Spinal cord (tissue), 10 donors: Measurements from ENCODE around the gene SRSF5. TPM values are rescaled to one million over a fixed set of nuclear protein-coding genes. Genes with fewer than 3 reads are reported as not detected.
"Not testable (repeated sequence)": the region's sequence is repeated elsewhere in the genome, so short reads cannot be mapped to it uniquely, and the experiment has no call there.

Experiments used
- DNase-seq, 6 donors: peaks; one replicate each; pipeline versions ENCODE4 v3.0.0 to v3.0.0-alpha.2; 2013 to 2015; ENCODE audit warnings: low spot score in 6 of 6, low read depth in 4 of 6
- H3K27ac ChIP-seq: one replicate; pipeline ENCODE4 v1.5.1; 2013; ENCODE audit warnings: low read depth, low read length, control low read depth
- H3K27me3 ChIP-seq: one replicate; pipeline ENCODE4 v1.6.1; 2013; ENCODE audit warnings: low read length; ENCODE audit not compliant: control insufficient read depth, insufficient read depth
- H3K36me3 ChIP-seq: one replicate; pipeline ENCODE4 v1.6.1; 2013; ENCODE audit warnings: low read length; ENCODE audit not compliant: control insufficient read depth, insufficient read depth
- H3K4me1 ChIP-seq: one replicate; pipeline ENCODE4 v1.6.1; 2013; ENCODE audit warnings: low read length; ENCODE audit not compliant: control insufficient read depth, insufficient read depth
- H3K4me3 ChIP-seq: one replicate; pipeline ENCODE4 v1.5.1; 2013; ENCODE audit warnings: low read depth, low read length, control low read depth
- H3K9me3 ChIP-seq: one replicate; pipeline ENCODE4 v1.6.1; 2013; ENCODE audit warnings: low read length; ENCODE audit not compliant: control insufficient read depth, insufficient read depth
- WGBS: methylation state at CpG from one replicate; pipeline ENCODE4 v1.1.5; 2013; ENCODE audit warnings: missing lambda C conversion rate; ENCODE audit not compliant: insufficient coverage; 5-methylcytosine and 5-hydroxymethylcytosine counted together
- polyA plus RNA-seq, 2 donors: library from polyadenylated mRNA; unstranded; fragments of 120-200 nt; gene quantifications; one replicate each; pipeline ENCODE4 v1.2.1, GENCODE V29; 2013; ENCODE audit not compliant: insufficient read length in 2 of 2
- small RNA-seq: library from RNA; depleted of rRNA; stranded (forward); fragments of <200 nt; gene quantifications from one replicate; pipeline ENCODE3, GENCODE V24; 2014; ENCODE audit warnings: low replicate concordance
- total RNA-seq, 2 donors: library from RNA; depleted of rRNA in 1 of 2; stranded (reverse); fragments of 120-200 nt in 1 of 2; fragments of >200 nt in 1 of 2; gene quantifications; one replicate each; pipeline versions ENCODE4 v1.2.3 to v1.2.4, GENCODE V29; 2013 to 2014
- donor health status: healthy.

SRSF5 gene
- total and polyA plus RNA-seq, 4 donors, result 170 to 578 (median 443) TPM

DNA sequence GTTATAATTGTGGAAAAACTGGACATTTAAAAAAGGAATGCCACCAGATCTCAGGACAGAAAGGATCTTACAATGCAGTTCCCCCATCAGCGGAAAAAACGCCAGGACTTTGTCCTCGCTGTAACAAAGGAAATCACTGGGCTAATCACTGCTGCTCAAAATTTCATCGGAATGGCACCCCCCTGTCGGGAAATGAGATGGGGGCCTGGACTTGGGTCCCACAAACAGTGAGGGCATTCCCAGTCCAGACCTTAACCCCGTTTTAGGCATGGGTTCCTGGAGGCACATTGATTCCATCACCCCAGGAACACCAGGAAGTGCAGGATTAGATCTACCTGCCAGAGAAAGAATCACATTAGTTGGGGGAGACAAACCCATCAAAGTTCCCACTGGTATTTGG, 46.4 kb downstream of the SRSF5 start:
- DNase-seq, H3K27ac ChIP-seq, H3K36me3 ChIP-seq, H3K4me3 ChIP-seq, H3K27me3 ChIP-seq, H3K9me3 ChIP-seq, H3K4me1 ChIP-seq: not testable (repeated sequence)
- WGBS, result 92% methylated on average over 6 of the region's 6 CpGs

DNA sequence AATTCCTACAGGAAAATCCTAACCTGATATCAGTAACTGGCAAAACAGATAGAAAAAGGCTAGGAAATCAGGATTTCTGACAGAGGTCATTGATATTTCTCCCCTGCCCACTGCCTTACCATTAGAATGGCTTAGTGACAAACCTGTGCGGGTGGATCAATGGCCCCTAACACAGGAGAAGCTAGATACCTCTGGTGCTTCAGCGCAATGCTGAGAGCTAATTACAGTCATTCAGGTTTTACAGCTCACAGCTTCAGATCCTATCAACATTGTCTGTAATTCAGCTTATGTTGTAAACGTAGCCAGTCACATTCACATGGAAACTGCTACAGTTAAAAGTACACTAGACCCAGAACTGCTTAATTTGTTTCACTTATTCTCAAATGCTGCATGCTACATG, 47.5 kb downstream of the SRSF5 start:
- H3K4me1 ChIP-seq, result peaks cover 2% of the 10 kb centered on the region
- DNase-seq, result peak in 1 of 6 donors; percentile 54
- H3K27me3 ChIP-seq, result peaks cover 2% of the 10 kb centered on the region
- WGBS, result 33% methylated on average over 3 of the region's 3 CpGs
- H3K4me3 ChIP-seq, result no peak overlapping the region
- H3K9me3 ChIP-seq, result no peaks in the 10 kb centered on the region
- no peak overlapping the region for H3K27ac ChIP-seq
- H3K36me3 ChIP-seq, result no peaks in the 10 kb centered on the region

- H3K36me3 ChIP-seq, result no peaks in the 10 kb centered on the region
- H3K9me3 ChIP-seq, result no peaks in the 10 kb centered on the region
- peaks cover 2% of the 10 kb centered on the region for H3K27me3 ChIP-seq
- DNase-seq, result no peak
- H3K27ac ChIP-seq, result no peak overlapping the region
- H3K4me1 ChIP-seq, result peaks cover 2% of the 10 kb centered on the region
- H3K4me3 ChIP-seq, result no peak overlapping the region
- WGBS, result 92% methylated on average over 5 of the region's 5 CpGs
Measured at GRCh38 chr14:69815556-69815955, 48.6 kb downstream of the SRSF5 start.

DNA sequence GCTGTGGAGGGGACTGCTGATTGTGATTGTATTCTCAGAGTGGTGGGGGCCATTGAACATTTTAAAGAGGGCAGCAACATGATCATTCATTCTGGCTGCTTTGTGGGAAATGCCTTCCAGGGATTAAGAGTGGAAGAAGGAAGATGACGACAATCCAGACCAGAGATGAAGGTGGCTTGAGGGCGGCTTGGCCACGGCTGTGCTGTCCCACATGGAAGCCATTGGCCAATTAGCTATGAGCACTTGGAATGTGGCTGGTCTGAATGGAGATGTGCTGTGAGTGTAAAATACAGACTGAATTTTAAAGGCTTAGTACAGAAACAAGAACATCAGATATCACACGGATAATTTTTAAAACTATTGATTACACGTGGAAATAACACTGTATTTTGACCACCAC, 49.3 kb downstream of the SRSF5 start:
- no peak for DNase-seq
- H3K27ac ChIP-seq, result no peak overlapping the region
- H3K4me3 ChIP-seq, result no peak overlapping the region
- WGBS, result 85% methylated on average over 3 of the region's 5 CpGs
- H3K4me1 ChIP-seq, result peaks cover 2% of the 10 kb centered on the region
- peaks cover 2% of the 10 kb centered on the region for H3K27me3 ChIP-seq
- H3K9me3 ChIP-seq, result no peaks in the 10 kb centered on the region
- H3K36me3 ChIP-seq, result no peaks in the 10 kb centered on the region

DNA sequence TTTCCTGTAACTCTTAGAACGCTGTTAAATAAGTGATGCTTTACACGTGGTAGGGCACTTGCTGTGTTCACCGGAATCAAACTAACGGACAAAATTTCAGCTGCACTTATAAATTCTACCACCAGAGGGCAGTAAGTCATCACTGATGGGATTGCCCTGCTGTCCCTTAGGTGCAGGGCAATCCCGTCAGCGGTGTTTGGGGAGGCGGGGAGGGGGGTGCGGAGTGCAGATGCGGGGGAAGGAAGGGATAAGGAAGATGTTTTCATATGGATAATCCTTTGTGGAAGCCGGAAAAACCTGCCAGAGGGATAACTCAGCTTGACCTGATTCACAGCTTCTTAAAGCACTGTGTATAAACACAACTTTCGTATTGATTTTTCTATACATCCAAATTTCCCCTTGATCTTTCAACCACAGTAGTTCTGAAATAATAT, 51.8 kb downstream of the SRSF5 start:
- Histone ChIP-seq H3K4me3 (no peak overlapping the region), H3K27me3 (peaks cover 2% of the 10 kb centered on the region), H3K27ac (no peak overlapping the region), H3K36me3 (no peaks in the 10 kb centered on the region), H3K4me1 (peaks cover 2% of the 10 kb centered on the region), H3K9me3 (no peaks in the 10 kb centered on the region)
- DNase-seq, result peak; percentile 71 to 93 (median 76)
- WGBS, result 4% methylated on average over 5 of the region's 11 CpGs

- no peak overlapping the region for H3K27ac ChIP-seq
- no peak for DNase-seq
- H3K4me3 ChIP-seq, result no peak overlapping the region
- H3K4me1 ChIP-seq, result peaks cover 2% of the 10 kb centered on the region
- 66% methylated on average over 6 of the region's 8 CpGs for WGBS
- no peaks in the 10 kb centered on the region for H3K36me3 ChIP-seq
- H3K9me3 ChIP-seq, result no peaks in the 10 kb centered on the region
- peaks cover 2% of the 10 kb centered on the region for H3K27me3 ChIP-seq
Measured at GRCh38 chr14:69819607-69820006, 52.7 kb downstream of the SRSF5 start.

GRCh38 chr14:69820991-69821390, 54.0 kb downstream of the SRSF5 start:
- no peaks in the 10 kb centered on the region for H3K36me3 ChIP-seq
- H3K27ac ChIP-seq, result no peak overlapping the region
- peaks cover 2% of the 10 kb centered on the region for H3K4me1 ChIP-seq
- H3K9me3 ChIP-seq, result no peaks in the 10 kb centered on the region
- no peak overlapping the region for H3K4me3 ChIP-seq
- WGBS, result 80% methylated on average over 1 of the region's 2 CpGs
- DNase-seq, result no peak
- H3K27me3 ChIP-seq, result peaks cover 2% of the 10 kb centered on the region

Small RNAs within 50 kb of the gene (small RNA-seq; reads per million reads assigned to genes)
- not detected for gene RF00614

Other genes with a start within 250 kb of the SRSF5 start
- gene CCDC177, start 192.3 kb upstream of the SRSF5 start, total RNA-seq, result 1 to 10 TPM; 2.0 to 2.4 TPM
- 1 to 10 TPM; 4.3 to 4.8 TPM for gene CCDC177, start 192.3 kb upstream of the SRSF5 start, polyA plus RNA-seq
- 10 to 100 TPM; 16.8 to 19.1 TPM for gene SUSD6, start 155.5 kb upstream of the SRSF5 start, total RNA-seq
- gene SUSD6, start 155.5 kb upstream of the SRSF5 start, polyA plus RNA-seq, result 10 to 100 TPM; 19.6 to 23.9 TPM
- not detected for gene SLC10A1, start 30.1 kb downstream of the SRSF5 start, total RNA-seq
- gene SLC10A1, start 30.1 kb downstream of the SRSF5 start, polyA plus RNA-seq, result under 1 TPM in 1 of 2 donors, not detected in 1; 0.21 TPM
- 10 to 100 TPM; 52.2 to 53.6 TPM for gene SMOC1, start 112.3 kb downstream of the SRSF5 start, total RNA-seq
- gene SMOC1, start 112.3 kb downstream of the SRSF5 start, polyA plus RNA-seq, result 100 to 1,000 TPM; 169 to 189 TPM